ENCODE measurements around the gene SND1.

SND1 gene

DNA sequence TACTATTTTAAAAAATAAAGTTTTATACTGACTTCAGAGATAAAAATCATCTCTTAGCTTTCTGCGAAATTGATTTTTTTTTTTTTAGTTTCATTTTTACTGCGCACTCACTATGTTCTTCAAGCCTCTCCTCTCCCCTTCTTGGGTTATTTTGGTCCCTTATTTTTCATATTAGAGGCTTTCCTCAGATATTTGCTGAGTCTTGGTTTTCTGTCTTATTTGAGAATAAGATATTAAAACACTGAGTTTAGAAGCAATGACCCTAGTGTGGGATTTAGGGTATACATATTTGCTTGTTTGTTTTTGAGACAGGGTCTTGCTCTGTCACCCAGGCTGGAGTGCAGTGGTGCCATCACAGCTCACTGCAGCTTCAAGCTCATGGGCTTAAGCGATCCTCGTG is 59.9 kb downstream of the SND1 start:
- H3K9me3 Mint-ChIP-seq: peaks cover 4% of the 10 kb centered on the region
- peaks cover 32% of the 10 kb centered on the region for H3K36me3 Mint-ChIP-seq
- H3K4me3 Mint-ChIP-seq: no peak overlapping the region
- ATAC-seq (ENCODE audit: low read depth): no peak
- peaks cover 8% of the 10 kb centered on the region for H3K4me1 Mint-ChIP-seq
- no peak overlapping the region for H3K27ac Mint-ChIP-seq
- H3K27me3 Mint-ChIP-seq: no peaks in the 10 kb centered on the region
- no peak for DNase-seq (ENCODE audit: low spot score in 2 of 2)

DNA sequence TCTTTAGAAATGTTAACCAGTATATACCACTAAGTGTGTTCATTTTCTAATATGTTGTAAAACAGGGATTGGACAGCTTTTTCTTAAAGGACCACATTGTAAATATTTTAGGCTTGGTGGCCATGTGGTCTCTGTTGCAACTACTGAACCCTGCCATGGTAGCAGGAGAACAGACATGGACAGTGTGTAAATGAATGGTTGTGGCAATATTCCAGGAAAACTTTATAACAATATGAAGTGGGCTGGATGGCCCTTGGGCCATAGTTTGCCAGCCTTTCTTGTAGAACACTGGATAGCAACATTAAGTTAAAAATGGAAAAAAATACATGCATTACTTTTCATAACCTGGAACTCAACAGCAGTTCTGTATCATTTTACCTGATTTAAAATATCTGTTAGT is 61.0 kb downstream of the SND1 start:
- peaks cover 4% of the 10 kb centered on the region for H3K9me3 Mint-ChIP-seq
- DNase-seq (ENCODE audit: low spot score in 2 of 2): no peak
- peaks cover 10% of the 10 kb centered on the region for H3K4me1 Mint-ChIP-seq
- no peak overlapping the region for H3K27ac Mint-ChIP-seq
- H3K36me3 Mint-ChIP-seq: peaks cover 33% of the 10 kb centered on the region
- H3K27me3 Mint-ChIP-seq: no peaks in the 10 kb centered on the region
- no peak for ATAC-seq (ENCODE audit: low read depth)
- no peak overlapping the region for H3K4me3 Mint-ChIP-seq

DNA sequence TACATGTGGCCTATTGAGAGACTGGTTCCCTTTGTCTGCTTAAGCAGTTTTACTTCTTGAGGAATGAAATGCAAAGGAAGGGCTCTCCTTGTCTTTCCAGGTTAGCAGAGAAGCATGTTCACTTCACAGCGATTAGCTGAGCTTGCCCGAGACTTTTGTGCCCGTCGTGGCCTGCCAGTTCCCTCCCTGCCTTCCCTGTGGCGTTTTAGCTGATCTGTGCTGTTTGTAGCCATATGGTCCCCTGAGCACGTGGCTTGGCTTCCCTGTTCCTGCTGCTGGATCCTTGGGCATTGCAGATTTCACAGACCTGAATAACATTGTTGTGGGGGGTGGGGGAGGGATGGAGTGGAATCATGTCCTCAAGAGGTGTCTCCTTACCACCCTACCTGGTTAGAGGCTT is 61.8 kb downstream of the SND1 start:
- no peak for DNase-seq (ENCODE audit: low spot score in 2 of 2)
- Mint-ChIP-seq H3K27me3 (no peaks in the 10 kb centered on the region), H3K4me1 (peaks cover 10% of the 10 kb centered on the region), H3K36me3 (peaks cover 35% of the 10 kb centered on the region), H3K9me3 (peaks cover 4% of the 10 kb centered on the region), H3K4me3 (no peak overlapping the region), H3K27ac (no peak overlapping the region)
- no peak for ATAC-seq (ENCODE audit: low read depth)

DNA sequence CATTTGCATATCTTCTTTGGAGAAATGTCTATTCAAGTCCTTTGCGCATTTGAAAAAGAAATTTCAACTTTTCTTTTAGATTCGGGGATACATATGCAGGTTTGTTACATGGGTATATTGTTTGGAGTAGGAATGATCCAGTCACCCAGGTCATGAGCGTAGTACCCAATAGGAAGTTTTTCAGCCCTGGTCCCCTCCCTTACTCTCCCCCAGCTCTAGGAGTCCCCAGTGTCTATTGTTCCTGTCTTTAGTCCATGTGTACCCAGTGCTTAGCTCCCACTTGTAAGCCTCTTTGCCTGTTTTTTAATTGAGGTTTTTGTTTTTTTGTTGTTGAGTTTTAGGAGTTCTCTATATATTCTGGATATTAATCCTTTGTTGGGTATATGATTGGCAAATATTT is 63.3 kb downstream of the SND1 start:
- H3K27ac Mint-ChIP-seq: no peak overlapping the region
- H3K9me3 Mint-ChIP-seq: peaks cover 4% of the 10 kb centered on the region
- ATAC-seq (ENCODE audit: low read depth) (no peak), DNase-seq (ENCODE audit: low spot score in 2 of 2) (no peak)
- peaks cover 14% of the 10 kb centered on the region for H3K4me1 Mint-ChIP-seq
- H3K36me3 Mint-ChIP-seq: peaks cover 39% of the 10 kb centered on the region
- no peak overlapping the region for H3K4me3 Mint-ChIP-seq
- no peaks in the 10 kb centered on the region for H3K27me3 Mint-ChIP-seq

DNA sequence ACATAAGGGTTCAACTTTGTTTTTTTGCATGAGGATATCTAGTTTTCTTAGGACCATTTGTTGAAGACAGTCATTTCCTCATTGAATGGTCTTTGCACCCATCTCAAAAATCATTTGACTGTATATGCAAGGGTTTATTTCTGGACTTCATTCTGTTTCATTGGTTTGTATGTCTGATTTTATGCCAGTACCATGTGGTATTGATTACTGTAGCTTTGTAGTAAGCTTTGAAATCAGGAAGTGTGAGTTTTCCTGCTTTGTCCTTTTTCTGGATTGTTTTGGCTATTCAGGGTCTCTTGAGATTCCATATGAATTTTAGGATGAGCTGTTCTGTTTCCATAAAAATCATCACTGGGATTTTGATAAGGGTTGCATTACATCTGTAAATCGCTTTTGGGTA is 63.9 kb downstream of the SND1 start:
- ATAC-seq (ENCODE audit: low read depth) (no peak), DNase-seq (ENCODE audit: low spot score in 2 of 2) (no peak)
- H3K4me3 Mint-ChIP-seq: no peak overlapping the region
- H3K27ac Mint-ChIP-seq: no peak overlapping the region
- H3K9me3 Mint-ChIP-seq: peaks cover 4% of the 10 kb centered on the region
- no peaks in the 10 kb centered on the region for H3K27me3 Mint-ChIP-seq
- H3K36me3 Mint-ChIP-seq: peaks cover 36% of the 10 kb centered on the region
- H3K4me1 Mint-ChIP-seq: peaks cover 14% of the 10 kb centered on the region

DNA sequence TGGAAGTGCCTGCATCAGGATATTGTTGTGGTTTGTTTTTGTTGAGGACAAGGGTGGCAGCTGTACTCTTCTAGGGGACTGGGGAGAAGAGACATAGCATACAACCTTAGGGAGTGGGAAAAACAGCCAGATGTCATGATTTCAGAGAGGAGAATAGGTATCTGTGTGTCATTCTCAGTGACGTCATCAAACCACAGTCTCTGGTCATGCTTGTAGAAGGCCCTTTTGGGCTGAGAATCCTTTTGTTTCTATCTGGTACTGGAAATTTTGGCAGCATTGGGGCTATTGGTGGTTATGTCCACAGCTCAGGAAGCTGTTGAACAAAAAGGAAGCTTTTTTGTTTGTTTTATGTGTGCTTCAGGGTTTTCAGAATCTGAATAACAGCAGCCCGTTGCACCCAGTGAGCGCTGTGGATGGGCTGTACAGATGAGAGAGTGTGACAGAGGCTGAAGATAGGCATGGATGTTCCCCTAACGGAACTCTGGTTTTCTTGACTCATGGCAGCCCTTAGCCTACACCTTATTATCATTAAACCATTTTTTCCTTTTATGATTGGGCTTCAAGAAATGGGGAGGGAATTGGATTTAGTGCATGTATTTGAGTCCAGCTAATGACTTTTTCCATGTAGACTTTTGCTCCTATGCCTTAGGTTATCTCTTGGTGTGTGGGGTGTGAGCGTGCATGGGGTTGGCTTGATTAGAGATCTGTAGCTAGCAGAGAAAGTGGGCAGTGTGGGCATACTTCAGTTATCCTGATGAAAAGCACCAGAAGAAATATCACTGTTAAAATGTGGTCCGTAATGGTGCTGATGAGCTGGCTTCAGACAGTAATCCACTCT is 65.7 kb downstream of the SND1 start:
- Mint-ChIP-seq H3K27me3 (no peaks in the 10 kb centered on the region), H3K4me3 (no peak overlapping the region), H3K27ac (no peak overlapping the region), H3K36me3 (peaks cover 35% of the 10 kb centered on the region), H3K9me3 (no peaks in the 10 kb centered on the region), H3K4me1 (peaks cover 14% of the 10 kb centered on the region)
- no peak for DNase-seq (ENCODE audit: low spot score in 2 of 2)
- no peak for ATAC-seq (ENCODE audit: low read depth)

DNA sequence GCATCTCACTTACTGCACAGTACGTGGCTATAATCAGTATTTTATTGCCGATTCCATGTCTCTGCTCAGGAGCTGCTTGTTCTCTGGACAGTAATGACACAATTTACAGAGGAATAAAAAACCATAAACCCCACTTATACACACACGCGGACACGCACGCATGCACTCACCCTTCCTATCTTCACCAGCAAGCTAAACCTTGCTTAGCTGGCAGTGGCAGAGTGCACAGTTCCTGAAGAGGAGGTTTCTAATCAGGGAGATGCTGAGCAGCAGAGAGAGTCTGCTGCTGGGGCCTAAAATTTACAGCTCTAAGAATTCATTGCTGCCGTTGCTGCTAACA is 66.3 kb downstream of the SND1 start:
- no peaks in the 10 kb centered on the region for H3K9me3 Mint-ChIP-seq
- no peak overlapping the region for H3K27ac Mint-ChIP-seq
- DNase-seq (ENCODE audit: low spot score in 2 of 2) (no peak), ATAC-seq (ENCODE audit: low read depth) (no peak)
- H3K27me3 Mint-ChIP-seq: no peaks in the 10 kb centered on the region
- peaks cover 14% of the 10 kb centered on the region for H3K4me1 Mint-ChIP-seq
- no peak overlapping the region for H3K4me3 Mint-ChIP-seq
- peaks cover 36% of the 10 kb centered on the region for H3K36me3 Mint-ChIP-seq

DNA sequence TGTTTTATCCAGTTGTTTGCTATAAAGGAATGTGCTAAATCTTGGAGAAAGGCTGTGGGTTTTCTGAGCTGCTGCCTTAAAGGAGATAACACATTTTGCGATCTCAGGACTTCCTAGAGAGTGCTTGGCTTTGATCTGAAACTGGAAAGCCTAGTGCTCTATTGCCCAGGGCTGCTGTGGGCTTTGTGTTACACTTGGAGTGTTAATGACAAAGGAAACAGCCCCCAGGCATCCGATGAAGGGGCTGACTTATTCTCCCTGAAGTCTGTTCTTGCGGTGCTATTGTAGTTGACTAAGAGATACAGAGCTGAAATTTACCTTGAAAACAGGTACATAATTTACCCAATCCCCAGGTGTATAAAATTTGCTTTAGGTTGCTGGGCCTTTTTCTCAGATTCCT is 74.5 kb downstream of the SND1 start:
- H3K4me1 Mint-ChIP-seq: peaks cover 5% of the 10 kb centered on the region
- H3K27me3 Mint-ChIP-seq: no peaks in the 10 kb centered on the region
- peaks cover 38% of the 10 kb centered on the region for H3K36me3 Mint-ChIP-seq
- no peaks in the 10 kb centered on the region for H3K9me3 Mint-ChIP-seq
- no peak for DNase-seq (ENCODE audit: low spot score in 2 of 2)
- H3K27ac Mint-ChIP-seq: no peak overlapping the region
- ATAC-seq (ENCODE audit: low read depth): no peak
- no peak overlapping the region for H3K4me3 Mint-ChIP-seq

DNA sequence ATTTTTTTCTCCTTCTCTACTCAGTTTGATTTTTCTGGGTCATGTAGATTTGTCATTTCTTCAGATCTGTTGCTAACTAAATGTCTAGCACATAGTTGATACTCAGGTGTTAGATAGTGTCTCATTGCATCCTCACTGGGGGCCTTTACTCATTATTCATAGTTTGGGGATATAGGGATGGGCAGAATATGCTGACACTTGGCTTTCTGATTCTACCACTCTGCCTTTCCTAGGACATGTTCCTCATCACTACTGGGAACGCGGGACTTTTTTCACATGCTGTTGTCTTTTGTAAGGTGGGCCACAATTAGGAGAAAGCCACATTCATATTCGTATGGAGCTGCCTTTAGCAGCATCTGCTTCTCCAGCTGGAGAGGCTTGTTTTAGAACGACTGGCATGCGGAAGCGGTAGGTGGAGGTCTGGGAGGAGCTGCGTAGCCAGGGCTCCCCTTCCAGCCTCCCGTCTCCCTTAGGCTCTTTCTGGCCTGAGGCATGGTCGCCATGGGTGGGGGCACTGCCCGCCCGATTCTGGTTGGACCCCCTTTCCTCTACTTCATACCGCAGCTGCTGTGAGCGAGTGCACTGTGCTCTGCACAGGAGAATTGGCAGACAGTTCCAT is 78.8 kb downstream of the SND1 start:
- Mint-ChIP-seq H3K27me3 (no peaks in the 10 kb centered on the region), H3K4me1 (peaks cover 11% of the 10 kb centered on the region), H3K9me3 (no peaks in the 10 kb centered on the region), H3K27ac (no peak overlapping the region), H3K4me3 (no peak overlapping the region), H3K36me3 (peaks cover 40% of the 10 kb centered on the region)
- DNase-seq (ENCODE audit: low spot score in 2 of 2) (no peak), ATAC-seq (ENCODE audit: low read depth) (no peak)

DNA sequence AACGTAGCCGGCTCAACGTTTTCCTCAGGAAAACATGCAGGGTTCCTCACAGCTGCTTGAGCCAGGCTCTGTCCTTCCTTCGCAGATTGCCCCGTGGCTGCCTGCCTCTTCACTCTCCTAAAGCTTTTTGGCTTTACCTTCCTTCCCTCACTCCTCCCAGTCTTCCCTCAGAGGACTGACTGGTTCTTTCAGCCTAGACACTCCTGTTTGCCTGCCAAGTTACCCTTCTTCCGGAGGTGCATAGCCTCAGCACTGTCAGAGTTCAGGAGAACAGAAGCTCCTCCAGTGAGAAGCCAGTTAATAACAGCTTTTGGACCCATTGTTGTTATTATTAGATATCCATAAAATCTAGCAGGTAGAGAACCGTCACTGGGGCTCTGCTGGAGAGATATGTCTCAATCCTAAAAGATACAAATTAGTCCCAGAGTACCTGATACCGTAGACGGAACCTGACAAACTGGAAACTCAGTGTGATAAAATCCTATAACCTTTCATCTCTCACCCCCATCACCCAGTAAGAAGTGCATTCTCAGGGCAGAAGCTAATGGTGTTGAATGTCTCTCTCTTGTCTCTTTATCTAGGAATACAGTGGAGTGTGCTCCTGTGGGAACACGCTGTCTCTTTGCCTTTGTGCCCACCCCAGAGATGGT is 79.6 kb downstream of the SND1 start:
- Mint-ChIP-seq H3K27me3 (no peaks in the 10 kb centered on the region), H3K27ac (no peak overlapping the region)
- ATAC-seq (ENCODE audit: low read depth): no peak

DNA sequence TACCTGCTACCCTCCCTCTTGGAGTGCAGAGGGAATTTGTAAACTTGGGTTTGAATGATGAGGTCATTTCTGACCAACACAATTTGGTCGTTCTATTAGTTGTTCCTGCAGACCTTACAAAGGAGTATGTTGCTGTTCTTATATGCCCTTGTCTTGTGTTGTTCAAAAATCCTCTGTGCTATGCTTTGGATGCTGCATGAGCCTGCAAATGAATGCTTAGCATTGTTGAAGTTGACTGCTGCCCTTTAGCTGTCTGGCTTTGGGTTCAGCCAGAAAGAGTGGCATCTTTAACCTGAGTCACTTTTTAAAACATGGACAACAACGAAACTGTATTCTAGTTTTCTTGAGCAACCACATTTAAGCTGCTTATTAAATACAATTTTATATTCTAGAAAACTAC is 80.3 kb downstream of the SND1 start:
- H3K36me3 Mint-ChIP-seq: peaks cover 40% of the 10 kb centered on the region
- ATAC-seq (ENCODE audit: low read depth): no peak
- H3K4me1 Mint-ChIP-seq: peaks cover 11% of the 10 kb centered on the region
- H3K27ac Mint-ChIP-seq: no peak overlapping the region
- no peaks in the 10 kb centered on the region for H3K27me3 Mint-ChIP-seq
- H3K9me3 Mint-ChIP-seq: no peaks in the 10 kb centered on the region
- DNase-seq (ENCODE audit: low spot score in 2 of 2): no peak
- H3K4me3 Mint-ChIP-seq: no peak overlapping the region

More for the DNA sequence above, 79.6 kb downstream of the SND1 start:
- Mint-ChIP-seq H3K4me3 (no peak overlapping the region), H3K4me1 (peaks cover 11% of the 10 kb centered on the region), H3K9me3 (no peaks in the 10 kb centered on the region), H3K36me3 (peaks cover 40% of the 10 kb centered on the region)
- DNase-seq (ENCODE audit: low spot score in 2 of 2): no peak

DNA sequence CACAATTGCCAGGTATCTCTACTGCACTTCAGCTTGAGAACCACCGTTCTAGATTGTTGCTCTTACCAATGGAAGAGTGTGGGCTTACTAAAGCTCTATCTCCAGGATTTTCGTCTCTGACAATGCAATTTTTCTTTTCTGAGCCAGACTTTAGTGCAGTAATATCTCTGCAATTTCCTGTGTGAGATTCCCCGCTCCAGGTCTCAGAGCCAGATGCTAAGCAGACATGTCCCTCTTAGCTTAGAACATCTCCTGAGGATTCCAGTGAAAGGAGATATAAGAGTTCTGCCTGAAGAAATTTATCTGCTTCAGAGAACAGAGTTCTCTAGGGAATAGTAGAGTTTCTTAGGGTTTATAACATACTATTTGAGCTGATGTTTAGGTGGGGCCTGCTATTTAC is 82.0 kb downstream of the SND1 start:
- Mint-ChIP-seq H3K27me3 (no peaks in the 10 kb centered on the region), H3K4me1 (peaks cover 14% of the 10 kb centered on the region), H3K36me3 (peaks cover 32% of the 10 kb centered on the region), H3K9me3 (no peaks in the 10 kb centered on the region), H3K27ac (no peak overlapping the region), H3K4me3 (no peak overlapping the region)
- no peak for DNase-seq (ENCODE audit: low spot score in 2 of 2)
- no peak for ATAC-seq (ENCODE audit: low read depth)

DNA sequence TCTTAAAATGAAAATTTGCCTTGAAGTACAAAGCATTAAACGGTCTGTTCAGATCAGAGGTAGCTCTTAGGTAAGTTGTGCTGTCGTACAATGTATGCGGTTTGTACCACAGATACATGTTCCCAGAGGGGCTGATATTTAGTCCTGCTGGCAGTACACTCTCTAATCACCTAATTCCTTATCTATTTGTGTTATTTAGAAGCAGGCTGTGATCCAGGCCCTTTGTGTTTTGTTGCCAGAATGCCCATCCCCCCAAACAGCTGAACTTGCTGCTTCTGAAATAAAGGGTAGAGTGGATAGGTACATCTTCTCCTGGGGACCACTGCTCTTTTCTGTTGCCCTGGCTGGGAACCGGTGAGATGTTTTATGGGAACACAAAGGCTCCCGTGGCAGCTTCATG is 84.5 kb downstream of the SND1 start:
- Mint-ChIP-seq H3K27me3 (no peaks in the 10 kb centered on the region), H3K27ac (no peak overlapping the region), H3K36me3 (peaks cover 22% of the 10 kb centered on the region), H3K4me3 (no peak overlapping the region), H3K4me1 (peaks cover 17% of the 10 kb centered on the region), H3K9me3 (no peaks in the 10 kb centered on the region)
- no peak for ATAC-seq (ENCODE audit: low read depth)
- no peak for DNase-seq (ENCODE audit: low spot score in 2 of 2)

DNA sequence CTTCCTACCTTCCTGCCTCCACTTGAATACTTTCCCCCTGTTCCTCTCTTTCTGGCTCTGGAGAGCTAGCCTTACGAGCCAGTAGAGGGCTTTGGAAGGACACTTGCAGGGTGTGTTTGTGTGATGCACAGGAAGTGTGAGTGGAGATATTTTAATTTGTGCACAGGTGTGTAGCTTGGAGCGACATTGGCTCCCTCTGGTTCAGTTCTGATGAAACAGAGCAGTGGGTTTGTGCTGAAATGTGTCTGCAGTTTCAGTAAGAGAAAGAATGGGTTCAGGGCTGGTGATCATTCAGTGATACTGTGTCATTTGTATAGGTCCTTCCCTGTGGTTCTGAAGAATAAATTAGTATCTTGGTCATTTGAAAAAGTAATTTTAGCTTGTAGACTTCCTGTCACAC is 86.9 kb downstream of the SND1 start:
- Mint-ChIP-seq H3K27me3 (no peaks in the 10 kb centered on the region), H3K4me1 (peaks cover 17% of the 10 kb centered on the region), H3K36me3 (peaks cover 12% of the 10 kb centered on the region), H3K9me3 (no peaks in the 10 kb centered on the region), H3K27ac (no peak overlapping the region), H3K4me3 (no peak overlapping the region)
- DNase-seq (ENCODE audit: low spot score in 2 of 2): no peak
- ATAC-seq (ENCODE audit: low read depth): no peak

All from memory B cell (primary cell).